ENCODE data around the gene MYLK4.

DNA sequence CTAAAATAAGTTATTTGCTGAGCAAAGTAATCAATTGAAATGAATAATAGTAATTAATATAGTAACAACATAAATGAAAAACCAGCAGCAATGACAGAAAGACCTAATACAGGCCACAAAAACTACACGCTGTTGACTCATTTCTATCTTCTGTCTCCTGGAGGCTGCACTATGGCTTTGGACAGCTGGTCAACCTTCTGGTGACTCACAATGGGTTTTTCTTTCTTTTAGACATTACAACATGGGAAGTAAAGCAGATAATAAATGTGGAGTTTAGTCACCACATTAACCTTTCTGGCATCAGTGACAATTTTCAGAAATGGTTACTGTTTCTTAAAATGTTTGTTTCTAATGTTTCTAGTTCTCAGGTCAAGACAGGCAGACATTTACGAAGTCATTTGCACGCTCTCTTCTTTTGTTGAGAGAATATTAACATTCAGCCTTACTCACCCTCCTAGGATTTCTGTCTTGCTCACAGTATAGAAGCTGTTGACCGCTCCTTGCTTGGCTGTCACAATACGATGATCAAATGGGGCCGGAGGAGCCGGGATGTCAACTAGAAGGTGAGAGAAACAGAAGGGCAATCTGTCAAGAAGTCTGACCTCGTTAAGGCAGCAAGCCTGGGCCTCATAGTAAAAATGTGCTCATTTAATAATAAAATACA lies 62.2 kb downstream of the MYLK4 start:
- TF ChIP-seq EZH2 (IDR thresholded peaks at IDR 0.05; ENCODE audit: insufficient read depth, poor library complexity, severe bottlenecking): no peak
- no peak for TF ChIP-seq EZH2phosphoT487 (IDR thresholded peaks at IDR 0.05; ENCODE audit: insufficient read depth, low read depth)

Data from GM23248 (cell line).